OCI-LY3 (cell line): ENCODE measurements around the gene ELAVL1.

Experiments
- H2AFZ ChIP-seq: fragments of 200-600, 300-600 bp; shearing (Covaris generic); 2 replicates; pipeline ENCODE4 v1.6.0; 2014; ENCODE audit warnings: antibody characterized with exemption, low read depth, low read length
- H3K27ac ChIP-seq: fragments of 200-600, 300-600 bp; sonication (generic); 2 replicates; pipeline ENCODE4 v1.5.1; 2014; ENCODE audit warnings: mild to moderate bottlenecking, low read length, moderate library complexity, mixed read lengths
- H3K27me3 ChIP-seq: fragments of 200-600, 300-600 bp; sonication (generic); 2 replicates; pipeline ENCODE4 v1.6.1; 2014; ENCODE audit warnings: low read depth, low read length, mixed read lengths
- H3K36me3 ChIP-seq: fragments of 200-600, 300-600 bp; sonication (generic); replicated peaks from 2 replicates; pipeline ENCODE3; 2014; ENCODE audit warnings: low read depth, low read length, mixed read lengths
- H3K4me1 ChIP-seq: fragments of 300-600, 200-600 bp; sonication (generic); 2 replicates; pipeline ENCODE4 v1.6.1; 2014; ENCODE audit warnings: low read length, mixed read lengths
- H3K4me2 ChIP-seq: fragments of 200-600, 300-600 bp; sonication (generic); 2 replicates; pipeline ENCODE4 v1.6.1; 2014; ENCODE audit warnings: low read length, mixed read lengths
- H3K4me3 ChIP-seq: fragments of 300-600, 200-600 bp; sonication (generic); 2 replicates; pipeline ENCODE4 v1.5.1; 2014; ENCODE audit warnings: antibody characterized with exemption, mild to moderate bottlenecking, low read length, moderate library complexity
- H3K79me2 ChIP-seq: fragments of 300-600, 200-600 bp; shearing (Covaris generic); 2 replicates; pipeline ENCODE4 v1.6.1; 2014; ENCODE audit warnings: mild to moderate bottlenecking, low read length, mixed read lengths
- H3K9ac ChIP-seq: fragments of 300-600, 200-600 bp; shearing (Covaris generic); 2 replicates; pipeline ENCODE4 v1.6.0; 2014; ENCODE audit warnings: mild to moderate bottlenecking, low read length, moderate library complexity
- H3K9me3 ChIP-seq: fragments of 200-600, 300-600 bp; shearing (Covaris generic); 2 replicates; pipeline ENCODE4 v1.6.1; 2014; ENCODE audit warnings: low read length, mixed read lengths; ENCODE audit not compliant: insufficient read depth
- H4K20me1 ChIP-seq: fragments of 200-600, 300-600 bp; sonication (generic); 2 replicates; pipeline ENCODE4 v1.6.1; 2016; ENCODE audit warnings: low read length, mixed read lengths; ENCODE audit not compliant: insufficient read depth
- EZH2phosphoT487 ChIP-seq: fragments of 200-600 bp; shearing (Covaris generic); IDR thresholded peaks from 2 replicates; pipeline ENCODE4 v1.6.1; 2018; ENCODE audit warnings: antibody characterized with exemption, mixed run types, low read depth
- TF ChIP-seq, protein P1 (sequence below): fragments of 200-600, 300-600 bp; sonication (generic); IDR thresholded peaks from 2 replicates; pipeline ENCODE4 v1.5.1; 2014; ENCODE audit warnings: antibody characterized with exemption, low read length, low read depth

Gene ELAVL1

GRCh38 chr19:7988307-7988706 is 17.1 kb downstream of the ELAVL1 start:
- TF ChIP-seq EZH2phosphoT487 = no peak
- TF ChIP-seq, protein P1, sequence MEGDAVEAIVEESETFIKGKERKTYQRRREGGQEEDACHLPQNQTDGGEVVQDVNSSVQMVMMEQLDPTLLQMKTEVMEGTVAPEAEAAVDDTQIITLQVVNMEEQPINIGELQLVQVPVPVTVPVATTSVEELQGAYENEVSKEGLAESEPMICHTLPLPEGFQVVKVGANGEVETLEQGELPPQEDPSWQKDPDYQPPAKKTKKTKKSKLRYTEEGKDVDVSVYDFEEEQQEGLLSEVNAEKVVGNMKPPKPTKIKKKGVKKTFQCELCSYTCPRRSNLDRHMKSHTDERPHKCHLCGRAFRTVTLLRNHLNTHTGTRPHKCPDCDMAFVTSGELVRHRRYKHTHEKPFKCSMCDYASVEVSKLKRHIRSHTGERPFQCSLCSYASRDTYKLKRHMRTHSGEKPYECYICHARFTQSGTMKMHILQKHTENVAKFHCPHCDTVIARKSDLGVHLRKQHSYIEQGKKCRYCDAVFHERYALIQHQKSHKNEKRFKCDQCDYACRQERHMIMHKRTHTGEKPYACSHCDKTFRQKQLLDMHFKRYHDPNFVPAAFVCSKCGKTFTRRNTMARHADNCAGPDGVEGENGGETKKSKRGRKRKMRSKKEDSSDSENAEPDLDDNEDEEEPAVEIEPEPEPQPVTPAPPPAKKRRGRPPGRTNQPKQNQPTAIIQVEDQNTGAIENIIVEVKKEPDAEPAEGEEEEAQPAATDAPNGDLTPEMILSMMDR = no peak
- Histone ChIP-seq H3K9ac (no peak overlapping the region), H3K36me3 (peaks cover 68% of the 10 kb centered on the region)

GRCh38 chr19:7987114-7987768 is 18.2 kb downstream of the ELAVL1 start:
- no peak overlapping the region for H3K27ac ChIP-seq
- H3K4me2 ChIP-seq = no peak overlapping the region
- no peaks in the 10 kb centered on the region for H3K27me3 ChIP-seq
- H3K4me1 ChIP-seq = no peaks in the 10 kb centered on the region
- H3K4me3 ChIP-seq = no peak overlapping the region
- H3K79me2 ChIP-seq = peaks cover 83% of the 10 kb centered on the region
- H3K36me3 ChIP-seq = peaks cover 73% of the 10 kb centered on the region
- H2AFZ ChIP-seq = no peak overlapping the region
- H3K9ac ChIP-seq = no peak overlapping the region
- peaks cover 66% of the 10 kb centered on the region for H4K20me1 ChIP-seq
- H3K9me3 ChIP-seq = no peaks in the 10 kb centered on the region
- TF ChIP-seq EZH2phosphoT487 = no peak
- TF ChIP-seq, protein P1 = no peak

More at GRCh38 chr19:7988307-7988706, 17.1 kb downstream of the ELAVL1 start:
- no peaks in the 10 kb centered on the region for H3K27me3 ChIP-seq
- no peak overlapping the region for H2AFZ ChIP-seq
- H3K4me3 ChIP-seq = no peak overlapping the region
- peaks cover 85% of the 10 kb centered on the region for H3K79me2 ChIP-seq
- H3K4me1 ChIP-seq = no peaks in the 10 kb centered on the region
- peaks cover 71% of the 10 kb centered on the region for H4K20me1 ChIP-seq
- no peak overlapping the region for H3K4me2 ChIP-seq
- H3K27ac ChIP-seq = no peak overlapping the region
- no peaks in the 10 kb centered on the region for H3K9me3 ChIP-seq

DNA sequence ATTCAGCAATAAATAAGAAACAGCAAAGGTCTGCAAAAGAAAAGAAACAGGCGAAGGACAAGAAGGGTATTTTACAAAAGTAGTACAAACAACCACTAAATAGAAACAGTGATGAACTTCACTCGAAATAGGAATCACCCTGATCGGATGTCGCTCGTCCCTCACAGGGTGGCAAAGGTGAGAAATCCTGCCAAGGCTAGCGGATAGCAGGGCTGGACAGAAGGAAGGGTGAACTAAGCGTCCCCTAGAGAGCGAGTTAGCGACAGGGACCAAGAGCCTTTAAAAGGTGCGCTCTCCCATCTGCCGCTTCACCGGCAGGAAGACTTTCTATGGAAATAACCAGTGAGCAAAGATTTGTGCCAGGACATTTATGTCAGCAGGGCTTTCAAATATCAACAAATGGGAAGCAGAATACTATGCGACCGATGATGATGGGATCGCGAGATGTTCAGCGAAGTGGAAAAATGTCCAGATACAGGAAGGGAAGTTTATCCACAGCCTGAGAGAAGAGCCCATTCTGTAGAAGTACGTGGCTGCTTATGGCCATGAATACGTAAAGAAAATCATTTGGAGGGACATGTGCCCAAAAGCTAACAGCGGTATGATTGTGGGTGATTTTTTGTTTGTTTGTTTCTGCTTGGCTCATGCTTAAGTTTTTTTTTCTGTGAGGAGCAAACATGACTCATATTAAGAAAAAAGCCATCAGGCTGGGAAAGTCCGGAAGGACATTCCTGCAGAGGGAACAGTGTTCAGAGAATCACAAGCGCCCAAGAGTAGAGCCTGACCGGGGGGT is 18.9 kb downstream of the ELAVL1 start:
- H3K27ac ChIP-seq = no peak overlapping the region

DNA sequence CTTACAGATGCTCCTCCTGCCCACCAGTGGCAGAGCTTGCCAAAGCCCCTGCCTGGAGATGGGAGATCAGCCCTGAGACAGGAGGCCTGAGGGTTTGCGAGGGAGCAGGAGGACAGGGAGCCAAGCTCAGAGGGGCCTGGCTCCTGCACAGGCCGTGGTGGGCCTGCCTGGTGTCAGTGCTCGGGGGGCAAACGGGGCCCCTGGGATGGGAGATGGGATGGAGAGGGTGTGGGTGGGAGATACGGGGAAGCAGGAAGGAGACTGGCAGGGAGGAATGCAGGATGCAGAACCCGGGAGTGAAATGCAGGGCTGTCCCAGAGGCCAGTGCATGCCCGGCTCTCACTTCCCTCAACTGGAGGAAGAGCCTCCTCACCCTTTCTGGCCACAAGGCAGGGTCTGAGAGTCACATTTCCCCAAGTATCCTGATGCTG is 19.9 kb downstream of the ELAVL1 start:
- H3K79me2 ChIP-seq = peaks cover 80% of the 10 kb centered on the region
- no peak overlapping the region for H2AFZ ChIP-seq
- H3K4me2 ChIP-seq = no peak overlapping the region
- TF ChIP-seq EZH2phosphoT487 = no peak
- TF ChIP-seq, protein P1 = no peak
- H4K20me1 ChIP-seq = peaks cover 67% of the 10 kb centered on the region
- no peak overlapping the region for H3K9ac ChIP-seq
- no peak overlapping the region for H3K4me3 ChIP-seq
- no peaks in the 10 kb centered on the region for H3K27me3 ChIP-seq
- H3K36me3 ChIP-seq = peaks cover 67% of the 10 kb centered on the region
- no peaks in the 10 kb centered on the region for H3K9me3 ChIP-seq
- H3K4me1 ChIP-seq = no peaks in the 10 kb centered on the region
- no peak overlapping the region for H3K27ac ChIP-seq

More for the DNA sequence above, 18.9 kb downstream of the ELAVL1 start:
- no peak overlapping the region for H3K4me2 ChIP-seq
- H4K20me1 ChIP-seq = peaks cover 64% of the 10 kb centered on the region
- H3K79me2 ChIP-seq = peaks cover 85% of the 10 kb centered on the region
- H3K4me3 ChIP-seq = no peak overlapping the region
- no peaks in the 10 kb centered on the region for H3K9me3 ChIP-seq
- H3K36me3 ChIP-seq = peaks cover 72% of the 10 kb centered on the region
- no peak overlapping the region for H2AFZ ChIP-seq
- no peak overlapping the region for H3K9ac ChIP-seq
- H3K4me1 ChIP-seq = no peaks in the 10 kb centered on the region
- no peaks in the 10 kb centered on the region for H3K27me3 ChIP-seq
- TF ChIP-seq, protein P1 = no peak
- no peak for TF ChIP-seq EZH2phosphoT487
